ENCODE data around the gene PXN. TPM values are rescaled to one million over a fixed set of nuclear protein-coding genes. Genes with fewer than 3 reads are reported as not detected.

PXN gene
- total and polyA plus RNA-seq, 2 experiments from 2014 or later, result 38.4 to 76.0 TPM

DNA sequence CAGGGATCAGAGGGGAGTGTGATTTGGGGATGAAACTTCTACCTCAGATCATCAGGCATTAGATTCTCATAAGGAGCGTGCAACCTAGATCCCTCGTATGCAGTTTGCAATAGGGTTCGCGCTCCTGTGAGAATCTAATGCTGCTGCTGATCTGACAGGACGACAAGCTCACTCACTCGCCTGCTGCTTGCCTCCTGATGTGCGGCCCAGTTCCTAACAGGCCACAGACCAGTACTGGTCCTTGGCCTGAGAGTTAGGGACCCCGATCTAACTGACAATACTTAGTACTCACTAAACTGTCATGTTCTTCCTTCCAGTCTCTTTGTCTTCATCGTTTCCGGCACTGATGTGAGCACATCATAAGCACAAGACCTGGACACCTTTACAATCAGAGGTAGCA is 59.3 kb downstream of the PXN start:
- Histone ChIP-seq H3K4me3 (no peak overlapping the region), H4K20me1 (replicated peaks; ENCODE audit: insufficient read depth) (peaks cover 5% of the 10 kb centered on the region; the same call in 1 of the 2 replicates), H3K79me2 (replicated peaks; ENCODE audit: insufficient read depth) (peaks cover 18% of the 10 kb centered on the region), H3K27me3 (ENCODE audit: insufficient read depth) (no peaks in the 10 kb centered on the region), H3F3A (replicated peaks; ENCODE audit: low read depth) (0 out of 2 replicates have a peak, but pooled peaks cover 6% of the 10 kb centered on the region), H3K27ac (ENCODE audit: low read depth) (no peak overlapping the region), H2AFZ (no peak overlapping the region), H3K4me2 (no peak overlapping the region), H3K9me2 (ENCODE audit: insufficient read depth) (no peaks in the 10 kb centered on the region), H3K4me1 (ENCODE audit: insufficient read depth) (peaks cover 4% of the 10 kb centered on the region; the same call in 1 of the 2 replicates), H3K36me3 (ENCODE audit: insufficient read depth) (peaks cover 5% of the 10 kb centered on the region; the same call in 1 of the 2 replicates)
- TF ChIP-seq NANOG (IDR thresholded peaks at IDR 0.05; ENCODE audit: borderline replicate concordance), result no peak
- TF ChIP-seq, protein P1, sequence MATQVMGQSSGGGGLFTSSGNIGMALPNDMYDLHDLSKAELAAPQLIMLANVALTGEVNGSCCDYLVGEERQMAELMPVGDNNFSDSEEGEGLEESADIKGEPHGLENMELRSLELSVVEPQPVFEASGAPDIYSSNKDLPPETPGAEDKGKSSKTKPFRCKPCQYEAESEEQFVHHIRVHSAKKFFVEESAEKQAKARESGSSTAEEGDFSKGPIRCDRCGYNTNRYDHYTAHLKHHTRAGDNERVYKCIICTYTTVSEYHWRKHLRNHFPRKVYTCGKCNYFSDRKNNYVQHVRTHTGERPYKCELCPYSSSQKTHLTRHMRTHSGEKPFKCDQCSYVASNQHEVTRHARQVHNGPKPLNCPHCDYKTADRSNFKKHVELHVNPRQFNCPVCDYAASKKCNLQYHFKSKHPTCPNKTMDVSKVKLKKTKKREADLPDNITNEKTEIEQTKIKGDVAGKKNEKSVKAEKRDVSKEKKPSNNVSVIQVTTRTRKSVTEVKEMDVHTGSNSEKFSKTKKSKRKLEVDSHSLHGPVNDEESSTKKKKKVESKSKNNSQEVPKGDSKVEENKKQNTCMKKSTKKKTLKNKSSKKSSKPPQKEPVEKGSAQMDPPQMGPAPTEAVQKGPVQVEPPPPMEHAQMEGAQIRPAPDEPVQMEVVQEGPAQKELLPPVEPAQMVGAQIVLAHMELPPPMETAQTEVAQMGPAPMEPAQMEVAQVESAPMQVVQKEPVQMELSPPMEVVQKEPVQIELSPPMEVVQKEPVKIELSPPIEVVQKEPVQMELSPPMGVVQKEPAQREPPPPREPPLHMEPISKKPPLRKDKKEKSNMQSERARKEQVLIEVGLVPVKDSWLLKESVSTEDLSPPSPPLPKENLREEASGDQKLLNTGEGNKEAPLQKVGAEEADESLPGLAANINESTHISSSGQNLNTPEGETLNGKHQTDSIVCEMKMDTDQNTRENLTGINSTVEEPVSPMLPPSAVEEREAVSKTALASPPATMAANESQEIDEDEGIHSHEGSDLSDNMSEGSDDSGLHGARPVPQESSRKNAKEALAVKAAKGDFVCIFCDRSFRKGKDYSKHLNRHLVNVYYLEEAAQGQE (IDR thresholded peaks at IDR 0.05; ENCODE audit: unreplicated experiment), result no peak
- TF ChIP-seq EZH2phosphoT487 (IDR thresholded peaks at IDR 0.05; ENCODE audit: unreplicated experiment), result no peak
- TF ChIP-seq EZH2 (IDR thresholded peaks at IDR 0.05; ENCODE audit: low read depth, unreplicated experiment), result no peak
- no peak for TF ChIP-seq POLR2AphosphoS5 (IDR thresholded peaks at IDR 0.05; ENCODE audit: low read depth)
- TF ChIP-seq STAT1 (IDR thresholded peaks at IDR 0.05; ENCODE audit: unreplicated experiment), result no peak
- no peak for TF ChIP-seq ZNF114 (CRISPR knock-in tag; IDR thresholded peaks at IDR 0.05)
- TF ChIP-seq, protein P2, sequence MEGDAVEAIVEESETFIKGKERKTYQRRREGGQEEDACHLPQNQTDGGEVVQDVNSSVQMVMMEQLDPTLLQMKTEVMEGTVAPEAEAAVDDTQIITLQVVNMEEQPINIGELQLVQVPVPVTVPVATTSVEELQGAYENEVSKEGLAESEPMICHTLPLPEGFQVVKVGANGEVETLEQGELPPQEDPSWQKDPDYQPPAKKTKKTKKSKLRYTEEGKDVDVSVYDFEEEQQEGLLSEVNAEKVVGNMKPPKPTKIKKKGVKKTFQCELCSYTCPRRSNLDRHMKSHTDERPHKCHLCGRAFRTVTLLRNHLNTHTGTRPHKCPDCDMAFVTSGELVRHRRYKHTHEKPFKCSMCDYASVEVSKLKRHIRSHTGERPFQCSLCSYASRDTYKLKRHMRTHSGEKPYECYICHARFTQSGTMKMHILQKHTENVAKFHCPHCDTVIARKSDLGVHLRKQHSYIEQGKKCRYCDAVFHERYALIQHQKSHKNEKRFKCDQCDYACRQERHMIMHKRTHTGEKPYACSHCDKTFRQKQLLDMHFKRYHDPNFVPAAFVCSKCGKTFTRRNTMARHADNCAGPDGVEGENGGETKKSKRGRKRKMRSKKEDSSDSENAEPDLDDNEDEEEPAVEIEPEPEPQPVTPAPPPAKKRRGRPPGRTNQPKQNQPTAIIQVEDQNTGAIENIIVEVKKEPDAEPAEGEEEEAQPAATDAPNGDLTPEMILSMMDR (conservative IDR thresholded peaks at IDR 0.05; ENCODE audit: low read depth in 2 of 2), result no peak
- TF ChIP-seq, protein P3, sequence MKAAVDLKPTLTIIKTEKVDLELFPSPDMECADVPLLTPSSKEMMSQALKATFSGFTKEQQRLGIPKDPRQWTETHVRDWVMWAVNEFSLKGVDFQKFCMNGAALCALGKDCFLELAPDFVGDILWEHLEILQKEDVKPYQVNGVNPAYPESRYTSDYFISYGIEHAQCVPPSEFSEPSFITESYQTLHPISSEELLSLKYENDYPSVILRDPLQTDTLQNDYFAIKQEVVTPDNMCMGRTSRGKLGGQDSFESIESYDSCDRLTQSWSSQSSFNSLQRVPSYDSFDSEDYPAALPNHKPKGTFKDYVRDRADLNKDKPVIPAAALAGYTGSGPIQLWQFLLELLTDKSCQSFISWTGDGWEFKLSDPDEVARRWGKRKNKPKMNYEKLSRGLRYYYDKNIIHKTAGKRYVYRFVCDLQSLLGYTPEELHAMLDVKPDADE (IDR thresholded peaks at IDR 0.05), result no peak
- no peak for TF ChIP-seq ZNF331 (CRISPR knock-in tag; IDR thresholded peaks at IDR 0.05; ENCODE audit: low read depth)
- TF ChIP-seq JUNB (IDR thresholded peaks at IDR 0.05; ENCODE audit: unreplicated experiment), result no peak
- TF ChIP-seq CREB1 (CRISPR knock-in tag; IDR thresholded peaks at IDR 0.05; ENCODE audit: low read depth), result no peak
- TF ChIP-seq, protein P4, sequence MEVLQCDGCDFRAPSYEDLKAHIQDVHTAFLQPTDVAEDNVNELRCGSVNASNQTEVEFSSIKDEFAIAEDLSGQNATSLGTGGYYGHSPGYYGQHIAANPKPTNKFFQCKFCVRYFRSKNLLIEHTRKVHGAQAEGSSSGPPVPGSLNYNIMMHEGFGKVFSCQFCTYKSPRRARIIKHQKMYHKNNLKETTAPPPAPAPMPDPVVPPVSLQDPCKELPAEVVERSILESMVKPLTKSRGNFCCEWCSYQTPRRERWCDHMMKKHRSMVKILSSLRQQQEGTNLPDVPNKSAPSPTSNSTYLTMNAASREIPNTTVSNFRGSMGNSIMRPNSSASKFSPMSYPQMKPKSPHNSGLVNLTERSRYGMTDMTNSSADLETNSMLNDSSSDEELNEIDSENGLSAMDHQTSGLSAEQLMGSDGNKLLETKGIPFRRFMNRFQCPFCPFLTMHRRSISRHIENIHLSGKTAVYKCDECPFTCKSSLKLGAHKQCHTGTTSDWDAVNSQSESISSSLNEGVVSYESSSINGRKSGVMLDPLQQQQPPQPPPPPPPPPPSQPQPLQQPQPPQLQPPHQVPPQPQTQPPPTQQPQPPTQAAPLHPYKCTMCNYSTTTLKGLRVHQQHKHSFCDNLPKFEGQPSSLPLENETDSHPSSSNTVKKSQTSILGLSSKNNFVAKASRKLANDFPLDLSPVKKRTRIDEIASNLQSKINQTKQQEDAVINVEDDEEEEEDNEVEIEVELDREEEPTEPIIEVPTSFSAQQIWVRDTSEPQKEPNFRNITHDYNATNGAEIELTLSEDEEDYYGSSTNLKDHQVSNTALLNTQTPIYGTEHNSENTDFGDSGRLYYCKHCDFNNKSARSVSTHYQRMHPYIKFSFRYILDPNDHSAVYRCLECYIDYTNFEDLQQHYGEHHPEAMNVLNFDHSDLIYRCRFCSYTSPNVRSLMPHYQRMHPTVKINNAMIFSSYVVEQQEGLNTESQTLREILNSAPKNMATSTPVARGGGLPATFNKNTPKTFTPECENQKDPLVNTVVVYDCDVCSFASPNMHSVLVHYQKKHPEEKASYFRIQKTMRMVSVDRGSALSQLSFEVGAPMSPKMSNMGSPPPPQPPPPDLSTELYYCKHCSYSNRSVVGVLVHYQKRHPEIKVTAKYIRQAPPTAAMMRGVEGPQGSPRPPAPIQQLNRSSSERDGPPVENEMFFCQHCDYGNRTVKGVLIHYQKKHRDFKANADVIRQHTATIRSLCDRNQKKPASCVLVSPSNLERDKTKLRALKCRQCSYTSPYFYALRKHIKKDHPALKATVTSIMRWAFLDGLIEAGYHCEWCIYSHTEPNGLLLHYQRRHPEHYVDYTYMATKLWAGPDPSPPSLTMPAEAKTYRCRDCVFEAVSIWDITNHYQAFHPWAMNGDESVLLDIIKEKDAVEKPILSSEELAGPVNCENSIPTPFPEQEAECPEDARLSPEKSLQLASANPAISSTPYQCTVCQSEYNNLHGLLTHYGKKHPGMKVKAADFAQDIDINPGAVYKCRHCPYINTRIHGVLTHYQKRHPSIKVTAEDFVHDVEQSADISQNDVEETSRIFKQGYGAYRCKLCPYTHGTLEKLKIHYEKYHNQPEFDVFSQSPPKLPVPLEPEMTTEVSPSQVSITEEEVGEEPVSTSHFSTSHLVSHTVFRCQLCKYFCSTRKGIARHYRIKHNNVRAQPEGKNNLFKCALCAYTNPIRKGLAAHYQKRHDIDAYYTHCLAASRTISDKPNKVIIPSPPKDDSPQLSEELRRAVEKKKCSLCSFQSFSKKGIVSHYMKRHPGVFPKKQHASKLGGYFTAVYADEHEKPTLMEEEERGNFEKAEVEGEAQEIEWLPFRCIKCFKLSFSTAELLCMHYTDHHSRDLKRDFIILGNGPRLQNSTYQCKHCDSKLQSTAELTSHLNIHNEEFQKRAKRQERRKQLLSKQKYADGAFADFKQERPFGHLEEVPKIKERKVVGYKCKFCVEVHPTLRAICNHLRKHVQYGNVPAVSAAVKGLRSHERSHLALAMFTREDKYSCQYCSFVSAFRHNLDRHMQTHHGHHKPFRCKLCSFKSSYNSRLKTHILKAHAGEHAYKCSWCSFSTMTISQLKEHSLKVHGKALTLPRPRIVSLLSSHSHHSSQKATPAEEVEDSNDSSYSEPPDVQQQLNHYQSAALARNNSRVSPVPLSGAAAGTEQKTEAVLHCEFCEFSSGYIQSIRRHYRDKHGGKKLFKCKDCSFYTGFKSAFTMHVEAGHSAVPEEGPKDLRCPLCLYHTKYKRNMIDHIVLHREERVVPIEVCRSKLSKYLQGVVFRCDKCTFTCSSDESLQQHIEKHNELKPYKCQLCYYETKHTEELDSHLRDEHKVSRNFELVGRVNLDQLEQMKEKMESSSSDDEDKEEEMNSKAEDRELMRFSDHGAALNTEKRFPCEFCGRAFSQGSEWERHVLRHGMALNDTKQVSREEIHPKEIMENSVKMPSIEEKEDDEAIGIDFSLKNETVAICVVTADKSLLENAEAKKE (CRISPR knock-in tag; IDR thresholded peaks at IDR 0.05), result no peak
- ATAC-seq, result no peak
- no peak for DNase-seq (ENCODE audit: low spot score)
- Mint-ChIP-seq H3K4me3 (no peak overlapping the region), H3K27me3 (ENCODE audit: insufficient read depth, low read depth, poor library complexity) (peaks cover under 1% of the 10 kb centered on the region), H3K4me1 (peaks cover 5% of the 10 kb centered on the region; the same call in 1 of the 3 replicates), H3K9me3 (peaks cover 9% of the 10 kb centered on the region; the same call in 2 of the 3 replicates), H3K36me3 (ENCODE audit: low read depth) (peaks cover 58% of the 10 kb centered on the region), H3K27ac (no peak overlapping the region)

Data from GM23338 (cell line).